ENCODE results near the gene C1orf159.

The C1orf159 gene

GRCh38 chr1:1035291-1035943, 80.5 kb downstream of the C1orf159 start:
- Histone ChIP-seq H3K9me3 (ENCODE audit: control insufficient read depth, low read depth, low read length) (no peaks in the 10 kb centered on the region), H3K9ac (ENCODE audit: low read length) (no peak overlapping the region), H3K27ac (ENCODE audit: low read length) (no peak overlapping the region), H3K4me1 (ENCODE audit: control insufficient read depth, low read depth, low read length) (peaks cover 11% of the 10 kb centered on the region), H3K36me3 (ENCODE audit: control insufficient read depth, low read depth, low read length) (no peaks in the 10 kb centered on the region), H3K4me3 (ENCODE audit: low read length) (no peak overlapping the region), H3K27me3 (ENCODE audit: control insufficient read depth, insufficient read depth, low read length) (peaks cover 87% of the 10 kb centered on the region)

GRCh38 chr1:1034439-1034781, 81.5 kb downstream of the C1orf159 start:
- H3K27me3 ChIP-seq (ENCODE audit: control insufficient read depth, insufficient read depth, low read length), result peaks cover 80% of the 10 kb centered on the region
- peak overlapping the region; percentile 22 for H3K9ac ChIP-seq (ENCODE audit: low read length)
- peak overlapping the region; percentile 39 for H3K4me3 ChIP-seq (ENCODE audit: low read length)
- peaks cover 11% of the 10 kb centered on the region for H3K4me1 ChIP-seq (ENCODE audit: control insufficient read depth, low read depth, low read length)
- no peaks in the 10 kb centered on the region for H3K36me3 ChIP-seq (ENCODE audit: control insufficient read depth, low read depth, low read length)
- H3K9me3 ChIP-seq (ENCODE audit: control insufficient read depth, low read depth, low read length), result no peaks in the 10 kb centered on the region
- H3K27ac ChIP-seq (ENCODE audit: low read length), result no peak overlapping the region

DNA sequence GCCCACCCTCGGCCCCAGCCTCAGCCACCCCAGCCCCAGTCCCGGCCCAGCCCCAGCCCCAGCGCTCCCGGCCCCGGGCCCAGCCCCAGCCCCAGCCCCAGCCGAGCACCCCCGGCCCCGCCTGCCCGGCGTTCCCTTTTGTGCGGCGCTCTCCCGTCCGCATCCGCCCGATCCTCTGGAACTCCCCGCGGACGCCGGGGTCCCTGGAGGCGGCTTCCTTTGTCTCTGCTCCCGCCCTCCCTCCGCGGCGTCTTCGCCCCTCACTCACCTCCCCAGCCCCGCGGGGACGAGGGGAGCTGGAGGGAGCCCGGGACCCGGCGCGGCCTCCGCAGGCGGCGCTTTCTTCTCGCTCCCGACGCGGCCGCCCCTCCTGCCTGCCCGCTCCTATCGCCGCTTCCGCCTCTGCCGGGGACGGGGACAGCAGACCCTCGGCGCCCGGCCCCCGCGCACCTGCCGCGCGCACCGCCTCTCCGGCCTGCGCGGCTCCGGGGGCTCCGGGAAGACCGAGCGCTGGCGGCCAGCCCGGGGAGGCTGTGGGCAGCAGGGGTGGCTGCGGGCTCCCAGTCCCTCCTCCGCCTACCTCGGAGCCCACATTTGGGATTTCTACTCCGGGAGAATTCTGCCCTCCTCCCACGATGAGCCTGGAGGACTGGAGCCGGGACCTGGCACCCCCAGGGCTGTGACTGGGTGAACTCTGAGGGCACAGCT, 82.0 kb downstream of the C1orf159 start:
- Histone ChIP-seq H3K36me3 (ENCODE audit: control insufficient read depth, low read depth, low read length) (no peaks in the 10 kb centered on the region), H3K9ac (ENCODE audit: low read length) (peak overlapping the region; percentile 22), H3K27ac (ENCODE audit: low read length) (no peak overlapping the region), H3K4me1 (ENCODE audit: control insufficient read depth, low read depth, low read length) (peaks cover 11% of the 10 kb centered on the region), H3K9me3 (ENCODE audit: control insufficient read depth, low read depth, low read length) (no peaks in the 10 kb centered on the region), H3K27me3 (ENCODE audit: control insufficient read depth, insufficient read depth, low read length) (peaks cover 80% of the 10 kb centered on the region), H3K4me3 (ENCODE audit: low read length) (peak overlapping the region; percentile 39)

- no peak overlapping the region for H3K27ac ChIP-seq (ENCODE audit: low read length)
- H3K9me3 ChIP-seq (ENCODE audit: control insufficient read depth, low read depth, low read length), result no peaks in the 10 kb centered on the region
- H3K36me3 ChIP-seq (ENCODE audit: control insufficient read depth, low read depth, low read length), result no peaks in the 10 kb centered on the region
- H3K4me3 ChIP-seq (ENCODE audit: low read length), result peak overlapping the region; percentile 45
- H3K4me1 ChIP-seq (ENCODE audit: control insufficient read depth, low read depth, low read length), result peaks cover 11% of the 10 kb centered on the region
- H3K27me3 ChIP-seq (ENCODE audit: control insufficient read depth, insufficient read depth, low read length), result peaks cover 72% of the 10 kb centered on the region
- H3K9ac ChIP-seq (ENCODE audit: low read length), result no peak overlapping the region
Measured at GRCh38 chr1:1033009-1033587, 82.8 kb downstream of the C1orf159 start.

DNA sequence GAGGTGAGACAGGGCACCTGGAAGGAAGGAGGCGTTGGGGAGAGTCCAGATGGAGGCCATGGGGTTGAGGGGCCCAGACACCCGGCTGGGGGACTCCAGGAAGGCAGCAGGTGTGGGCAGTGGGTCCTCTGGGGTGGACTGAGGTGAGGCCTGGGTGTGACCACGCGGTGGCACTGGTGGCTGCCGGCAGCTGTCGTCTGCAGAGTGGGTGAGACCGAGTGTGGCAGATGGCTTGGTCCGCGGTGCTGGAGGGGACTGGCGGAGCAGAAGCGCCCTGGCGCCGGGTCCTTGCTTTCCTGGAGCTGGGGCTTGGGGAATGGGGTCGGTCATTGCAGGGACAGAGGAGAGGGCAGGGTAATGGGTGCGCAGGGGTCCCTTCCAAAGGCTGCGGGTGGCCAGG, 83.5 kb downstream of the C1orf159 start:
- H3K4me1 ChIP-seq (ENCODE audit: control insufficient read depth, low read depth, low read length), result peaks cover 11% of the 10 kb centered on the region
- H3K4me3 ChIP-seq (ENCODE audit: low read length), result peak overlapping the region; percentile 27

More for the DNA sequence above, 83.5 kb downstream of the C1orf159 start:
- H3K9me3 ChIP-seq (ENCODE audit: control insufficient read depth, low read depth, low read length), result no peaks in the 10 kb centered on the region
- H3K27ac ChIP-seq (ENCODE audit: low read length), result no peak overlapping the region
- peaks cover 65% of the 10 kb centered on the region for H3K27me3 ChIP-seq (ENCODE audit: control insufficient read depth, insufficient read depth, low read length)
- no peaks in the 10 kb centered on the region for H3K36me3 ChIP-seq (ENCODE audit: control insufficient read depth, low read depth, low read length)
- H3K9ac ChIP-seq (ENCODE audit: low read length), result no peak overlapping the region
